ENCODE data around the gene PPEF2. TPM values are rescaled to one million over a fixed set of nuclear protein-coding genes. Genes with fewer than 3 reads are reported as not detected.

The PPEF2 gene
- total RNA-seq, 2 experiments from 2014 or later = 0.49 to 0.56 TPM

DNA sequence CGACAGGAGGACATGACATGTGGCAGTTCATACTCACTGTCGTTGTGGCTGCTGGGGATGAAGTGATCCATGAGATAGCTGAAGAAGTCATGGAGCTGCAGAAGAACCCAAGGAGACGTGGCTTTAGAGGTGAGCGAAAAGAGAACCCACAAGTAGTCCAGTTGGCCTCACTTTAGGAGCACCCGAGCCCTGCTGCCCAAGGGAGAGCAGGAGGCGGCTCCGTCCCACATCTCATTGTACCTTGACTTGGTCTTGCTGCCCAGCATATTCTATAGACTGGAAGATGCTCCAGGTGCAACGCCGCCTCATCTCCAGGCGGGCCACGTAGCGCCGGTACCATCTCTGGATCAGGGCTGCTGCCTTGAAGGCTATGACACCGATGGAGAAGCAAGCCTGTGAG is 10.6 kb downstream of the PPEF2 start:
- Mint-ChIP-seq H3K4me3 (no peak overlapping the region), H3K27me3 (no peaks in the 10 kb centered on the region), H3K9me3 (no peaks in the 10 kb centered on the region), H3K4me1 (ENCODE audit: low read depth) (no peaks in the 10 kb centered on the region), H3K36me3 (ENCODE audit: low read depth) (no peaks in the 10 kb centered on the region), H3K27ac (no peak overlapping the region)
- Histone ChIP-seq H3K36me3 (ENCODE audit: insufficient read depth, low read length) (no peaks in the 10 kb centered on the region), H3K4me1 (ENCODE audit: insufficient read depth, low read length) (no peaks in the 10 kb centered on the region), H3K9me3 (ENCODE audit: control insufficient read depth in 1 of 2, insufficient read depth in 1 of 2, low read length in 2 of 2) (no peaks in the 10 kb centered on the region), H3K4me3 (ENCODE audit: low read length) (no peak overlapping the region), H3K27ac (ENCODE audit: low read depth in 1 of 2, low read length in 2 of 2) (no peak overlapping the region), H3K27me3 (ENCODE audit: control insufficient read depth in 1 of 2, insufficient read depth in 2 of 2, low read length in 2 of 2) (no peaks in the 10 kb centered on the region)
- ChIA-PET POLR2A (no interaction called here), CTCF (no interaction called here)
- intact Hi-C loops (cut with DNase I, micrococcal nuclease) = no loop called here
- TF ChIP-seq, protein P1, sequence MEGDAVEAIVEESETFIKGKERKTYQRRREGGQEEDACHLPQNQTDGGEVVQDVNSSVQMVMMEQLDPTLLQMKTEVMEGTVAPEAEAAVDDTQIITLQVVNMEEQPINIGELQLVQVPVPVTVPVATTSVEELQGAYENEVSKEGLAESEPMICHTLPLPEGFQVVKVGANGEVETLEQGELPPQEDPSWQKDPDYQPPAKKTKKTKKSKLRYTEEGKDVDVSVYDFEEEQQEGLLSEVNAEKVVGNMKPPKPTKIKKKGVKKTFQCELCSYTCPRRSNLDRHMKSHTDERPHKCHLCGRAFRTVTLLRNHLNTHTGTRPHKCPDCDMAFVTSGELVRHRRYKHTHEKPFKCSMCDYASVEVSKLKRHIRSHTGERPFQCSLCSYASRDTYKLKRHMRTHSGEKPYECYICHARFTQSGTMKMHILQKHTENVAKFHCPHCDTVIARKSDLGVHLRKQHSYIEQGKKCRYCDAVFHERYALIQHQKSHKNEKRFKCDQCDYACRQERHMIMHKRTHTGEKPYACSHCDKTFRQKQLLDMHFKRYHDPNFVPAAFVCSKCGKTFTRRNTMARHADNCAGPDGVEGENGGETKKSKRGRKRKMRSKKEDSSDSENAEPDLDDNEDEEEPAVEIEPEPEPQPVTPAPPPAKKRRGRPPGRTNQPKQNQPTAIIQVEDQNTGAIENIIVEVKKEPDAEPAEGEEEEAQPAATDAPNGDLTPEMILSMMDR (IDR thresholded peaks at IDR 0.05) = no peak
- ATAC-seq (ENCODE audit: poor library complexity) = no peak
- DNase-seq = no peak

GRCh38 chr4:75889537-75890199 is 12.6 kb downstream of the PPEF2 start:
- Histone ChIP-seq H3K27ac (ENCODE audit: low read depth in 1 of 2, low read length in 2 of 2) (no peak overlapping the region), H3K27me3 (ENCODE audit: control insufficient read depth in 1 of 2, insufficient read depth in 2 of 2, low read length in 2 of 2) (no peaks in the 10 kb centered on the region), H3K9me3 (ENCODE audit: control insufficient read depth in 1 of 2, insufficient read depth in 1 of 2, low read length in 2 of 2) (no peaks in the 10 kb centered on the region), H3K36me3 (ENCODE audit: insufficient read depth, low read length) (no peaks in the 10 kb centered on the region), H3K4me3 (ENCODE audit: low read length) (no peak overlapping the region), H3K4me1 (ENCODE audit: insufficient read depth, low read length) (no peaks in the 10 kb centered on the region)
- Mint-ChIP-seq H3K36me3 (ENCODE audit: low read depth) (no peaks in the 10 kb centered on the region), H3K4me3 (no peak overlapping the region), H3K27me3 (peaks cover 2% of the 10 kb centered on the region), H3K4me1 (ENCODE audit: low read depth) (no peaks in the 10 kb centered on the region), H3K27ac (no peak overlapping the region), H3K9me3 (no peaks in the 10 kb centered on the region)
- POLR2A ChIA-PET = no interaction called here
- DNase-seq (no peak), ATAC-seq (ENCODE audit: poor library complexity) (no peak)
- TF ChIP-seq, protein P1 (IDR thresholded peaks at IDR 0.05) = no peak
- intact Hi-C loops (cut with DNase I, micrococcal nuclease) = no loop called here
- CTCF ChIA-PET = no interaction called here

DNA sequence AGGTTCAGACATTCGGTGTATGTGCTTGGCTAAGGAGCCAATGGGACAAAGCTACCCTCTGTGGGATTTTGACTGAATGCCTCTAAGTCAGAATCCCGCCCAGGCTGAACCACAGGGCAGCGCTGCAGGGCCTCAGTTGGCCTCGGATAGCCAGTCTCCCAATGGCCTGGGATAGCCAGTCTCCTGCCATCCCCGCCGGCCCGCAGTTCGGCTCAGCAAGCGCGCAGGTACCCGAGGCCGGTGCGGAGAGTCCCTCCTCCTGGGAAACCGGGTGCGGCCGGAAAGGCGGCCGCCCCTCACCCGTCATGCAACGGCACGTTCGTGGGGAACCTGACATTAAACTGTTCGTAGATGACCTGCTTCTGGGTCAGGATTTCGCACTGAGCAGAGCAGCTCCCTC is 16.1 kb downstream of the PPEF2 start:
- H3K4me3 ChIP-seq (ENCODE audit: low read length) = no peak overlapping the region
- H3K27ac Mint-ChIP-seq = no peak overlapping the region
- H3K27me3 Mint-ChIP-seq = peaks cover 5% of the 10 kb centered on the region
- no peaks in the 10 kb centered on the region for H3K27me3 ChIP-seq (ENCODE audit: control insufficient read depth in 1 of 2, insufficient read depth in 2 of 2, low read length in 2 of 2)
- no peak overlapping the region for H3K4me3 Mint-ChIP-seq
- no peaks in the 10 kb centered on the region for H3K4me1 ChIP-seq (ENCODE audit: insufficient read depth, low read length)
- no peaks in the 10 kb centered on the region for H3K9me3 Mint-ChIP-seq
- intact Hi-C loops (cut with DNase I, micrococcal nuclease) = no loop called here
- TF ChIP-seq, protein P1 (IDR thresholded peaks at IDR 0.05) = no peak
- ChIA-PET CTCF (no interaction called here), POLR2A (no interaction called here)
- ATAC-seq (ENCODE audit: poor library complexity) (no peak), DNase-seq (no peak)
- no peaks in the 10 kb centered on the region for H3K36me3 Mint-ChIP-seq (ENCODE audit: low read depth)
- no peaks in the 10 kb centered on the region for H3K36me3 ChIP-seq (ENCODE audit: insufficient read depth, low read length)
- H3K27ac ChIP-seq (ENCODE audit: low read depth in 1 of 2, low read length in 2 of 2) = no peak overlapping the region
- H3K4me1 Mint-ChIP-seq (ENCODE audit: low read depth) = no peaks in the 10 kb centered on the region
- no peaks in the 10 kb centered on the region for H3K9me3 ChIP-seq (ENCODE audit: control insufficient read depth in 1 of 2, insufficient read depth in 1 of 2, low read length in 2 of 2)
